ENCODE data around the gene ZPBP.

The ZPBP gene

GRCh38 chr7:50085344-50085743 is 7.7 kb downstream of the ZPBP start:
- Histone ChIP-seq H3K4me3 (replicated peaks; ENCODE audit: insufficient read depth, low read length) (no peak overlapping the region), H3K27ac (replicated peaks) (no peak overlapping the region), H3K27me3 (ENCODE audit: insufficient read depth, poor library complexity, severe bottlenecking) (peaks cover 12% of the 10 kb centered on the region)
- TF ChIP-seq REST (IDR thresholded peaks at IDR 0.05; ENCODE audit: insufficient replicate concordance, low read depth) (no peak), CTCF (IDR thresholded peaks at IDR 0.05; ENCODE audit: insufficient read depth, low read length) (no peak), GABPA (IDR thresholded peaks at IDR 0.05; ENCODE audit: low read depth) (no peak), POLR2AphosphoS5 (IDR thresholded peaks at IDR 0.05; ENCODE audit: low read depth) (no peak), SPI1 (IDR thresholded peaks at IDR 0.05; ENCODE audit: borderline replicate concordance, low read depth) (no peak)
- DNase-seq (ENCODE audit: low read depth in 1 of 2, low spot score in 1 of 2), result no peak

GRCh38 chr7:50073093-50073492 is 20.0 kb downstream of the ZPBP start:
- H3K27ac ChIP-seq (replicated peaks), result no peak overlapping the region
- DNase-seq (ENCODE audit: low read depth in 1 of 2, low spot score in 1 of 2), result no peak
- H3K27me3 ChIP-seq (ENCODE audit: insufficient read depth, poor library complexity, severe bottlenecking), result no peaks in the 10 kb centered on the region
- TF ChIP-seq GABPA (IDR thresholded peaks at IDR 0.05; ENCODE audit: low read depth), result no peak
- TF ChIP-seq CTCF (IDR thresholded peaks at IDR 0.05; ENCODE audit: insufficient read depth, low read length), result no peak
- TF ChIP-seq REST (IDR thresholded peaks at IDR 0.05; ENCODE audit: insufficient replicate concordance, low read depth), result no peak
- no peak for TF ChIP-seq POLR2AphosphoS5 (IDR thresholded peaks at IDR 0.05; ENCODE audit: low read depth)
- no peak for TF ChIP-seq SPI1 (IDR thresholded peaks at IDR 0.05; ENCODE audit: borderline replicate concordance, low read depth)
- H3K4me3 ChIP-seq (replicated peaks; ENCODE audit: insufficient read depth, low read length), result no peak overlapping the region

GRCh38 chr7:50069613-50070012 is 23.4 kb downstream of the ZPBP start:
- no peak for TF ChIP-seq CTCF (IDR thresholded peaks at IDR 0.05; ENCODE audit: insufficient read depth, low read length)
- no peak for TF ChIP-seq POLR2AphosphoS5 (IDR thresholded peaks at IDR 0.05; ENCODE audit: low read depth)
- no peak for TF ChIP-seq SPI1 (IDR thresholded peaks at IDR 0.05; ENCODE audit: borderline replicate concordance, low read depth)
- no peak for TF ChIP-seq GABPA (IDR thresholded peaks at IDR 0.05; ENCODE audit: low read depth)
- TF ChIP-seq REST (IDR thresholded peaks at IDR 0.05; ENCODE audit: insufficient replicate concordance, low read depth), result no peak
- no peak for DNase-seq (ENCODE audit: low read depth in 1 of 2, low spot score in 1 of 2)
- no peak overlapping the region for H3K27ac ChIP-seq (replicated peaks)
- peak overlapping the region; percentile 27 for H3K4me3 ChIP-seq (replicated peaks; ENCODE audit: insufficient read depth, low read length)
- no peaks in the 10 kb centered on the region for H3K27me3 ChIP-seq (ENCODE audit: insufficient read depth, poor library complexity, severe bottlenecking)

Data from HL-60 (cell line).